ENCODE measurements around the gene SMIM36.
"Not testable (repeated sequence)": the region's sequence is repeated elsewhere in the genome, so short reads cannot be mapped to it uniquely, and the experiment has no call there.

SMIM36 gene

DNA sequence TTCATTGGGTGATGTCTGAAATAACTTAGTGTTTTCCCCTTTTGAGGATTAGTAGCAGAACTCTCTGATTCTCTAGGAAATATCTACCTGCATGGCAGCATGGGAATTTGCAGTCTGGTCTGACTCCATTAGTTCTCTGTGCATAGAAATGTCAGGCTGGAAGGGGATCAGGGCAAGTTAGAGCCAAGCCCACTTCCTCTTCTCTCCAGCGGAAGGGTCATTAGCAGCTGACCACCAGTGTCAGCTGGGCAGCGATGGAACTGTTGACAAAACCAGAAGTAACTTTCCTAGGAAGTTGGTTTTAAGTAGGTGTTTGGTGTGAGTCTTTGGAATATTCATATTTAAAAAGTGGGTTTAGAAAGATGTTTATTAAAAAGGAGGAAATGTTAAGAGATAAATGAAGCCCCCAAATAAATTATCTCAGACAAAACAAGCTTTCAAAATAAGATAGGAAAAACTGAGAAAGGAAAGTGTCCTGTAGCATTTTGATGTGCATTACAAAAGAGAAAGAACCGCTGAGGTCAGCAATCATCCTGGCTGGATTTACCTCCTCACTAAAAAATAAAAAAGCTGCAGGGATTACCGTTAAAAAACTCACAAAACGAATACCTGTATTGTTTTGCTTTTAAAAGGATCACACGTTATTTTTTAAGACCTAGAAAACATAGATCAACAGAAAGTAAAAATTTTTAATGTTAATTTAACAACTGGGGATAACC lies 57.3 kb downstream of the SMIM36 start:
- no peak for DNase-seq

DNA sequence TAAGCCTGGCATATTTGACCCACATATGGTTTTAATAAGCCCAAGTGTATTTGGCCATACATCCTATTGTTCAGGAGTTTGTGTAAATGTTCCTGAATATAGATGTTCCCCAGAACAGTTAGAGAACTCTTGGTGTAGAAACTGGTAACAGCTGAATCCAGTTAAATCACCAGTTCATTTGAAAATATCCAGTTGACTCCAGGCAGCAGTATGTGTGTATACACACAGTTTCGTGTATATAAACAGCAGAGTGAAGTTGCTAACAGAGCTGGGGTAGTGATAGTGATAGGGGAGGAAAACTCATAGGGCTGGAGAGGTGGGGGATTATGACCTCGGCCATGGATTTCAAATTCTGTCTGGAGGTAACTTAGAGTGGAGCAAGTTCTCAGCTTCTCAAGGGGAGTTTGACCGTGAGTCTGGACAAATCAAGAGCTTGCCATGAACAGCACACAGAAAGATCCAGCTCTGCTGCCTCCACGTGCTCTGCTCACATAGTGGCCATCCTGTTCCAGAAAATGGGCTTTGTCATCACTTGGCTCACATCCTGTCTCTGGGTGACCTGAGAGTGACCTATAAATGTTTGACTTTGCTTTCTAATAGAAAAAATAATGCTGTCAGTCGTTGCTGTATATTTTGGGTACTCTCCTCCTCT lies 59.0 kb downstream of the SMIM36 start:
- DNase-seq, result no peak

DNA sequence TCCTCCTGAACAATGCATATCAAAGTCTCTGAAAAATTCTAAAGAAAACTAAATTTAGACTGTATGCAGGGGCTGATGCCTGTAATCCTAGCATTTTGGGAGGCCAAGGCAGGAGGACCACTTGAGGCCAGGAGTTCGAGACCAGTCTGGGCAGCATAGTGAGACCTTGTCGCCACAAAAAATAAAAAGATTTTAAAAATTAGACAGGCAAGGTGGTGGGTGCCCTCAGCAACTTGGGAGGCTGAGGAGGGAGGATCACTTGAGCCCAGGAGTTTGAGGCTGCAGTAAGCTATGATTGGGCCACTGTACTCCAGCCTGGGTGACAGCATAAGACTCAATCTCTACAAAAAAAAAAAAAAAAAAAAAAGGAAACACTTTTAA lies 59.5 kb downstream of the SMIM36 start:
- DNase-seq, result no peak

DNA sequence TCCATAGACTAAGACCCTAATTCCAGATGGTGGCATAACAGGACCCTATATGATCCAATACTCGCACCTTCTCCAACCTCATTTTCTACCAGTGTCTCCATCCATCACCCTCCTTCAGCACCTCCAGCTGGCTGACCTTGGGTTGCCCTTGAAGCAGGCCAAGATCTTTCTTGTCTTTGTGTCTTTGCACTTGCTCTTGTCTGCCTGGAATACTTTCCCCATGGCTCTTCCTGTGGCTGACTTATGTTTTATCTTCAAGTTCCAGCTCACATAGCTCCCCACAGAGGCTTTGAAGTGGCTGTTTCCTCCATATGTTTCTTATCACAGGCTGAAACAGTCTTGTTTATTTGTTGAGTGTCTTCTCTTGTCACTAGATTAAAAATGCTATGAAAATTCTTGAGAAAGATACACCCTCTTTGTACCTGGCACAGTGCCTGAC lies 60.0 kb downstream of the SMIM36 start:
- no peak for DNase-seq

DNA sequence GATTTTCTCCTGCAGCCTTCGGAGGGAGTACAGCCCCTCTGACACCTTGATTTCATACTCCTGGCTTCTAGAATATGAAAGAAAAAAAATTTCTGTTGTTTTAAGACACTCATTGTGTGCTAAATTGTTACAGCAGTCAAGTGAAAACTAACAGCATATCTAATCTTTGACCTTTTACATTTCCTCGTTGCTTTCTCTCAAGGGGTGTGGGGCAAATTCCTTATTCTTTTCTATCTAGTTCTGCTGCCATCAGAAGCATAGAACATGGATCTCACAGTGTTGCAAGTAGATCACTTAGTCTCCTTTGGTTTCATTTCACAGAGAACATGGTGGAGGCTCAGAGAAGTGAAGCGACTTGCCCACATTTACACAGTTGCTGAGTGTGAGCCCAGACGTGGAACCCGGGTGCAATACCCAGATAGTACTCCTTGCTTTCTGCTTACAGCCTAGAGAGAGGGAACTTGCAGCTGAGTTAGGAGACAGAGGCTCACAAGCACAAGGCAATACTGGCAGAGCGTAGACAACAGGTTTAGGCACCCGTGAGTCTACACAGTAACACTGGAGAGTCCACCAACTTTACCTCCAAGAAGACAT lies 60.9 kb downstream of the SMIM36 start:
- DNase-seq, result no peak

DNA sequence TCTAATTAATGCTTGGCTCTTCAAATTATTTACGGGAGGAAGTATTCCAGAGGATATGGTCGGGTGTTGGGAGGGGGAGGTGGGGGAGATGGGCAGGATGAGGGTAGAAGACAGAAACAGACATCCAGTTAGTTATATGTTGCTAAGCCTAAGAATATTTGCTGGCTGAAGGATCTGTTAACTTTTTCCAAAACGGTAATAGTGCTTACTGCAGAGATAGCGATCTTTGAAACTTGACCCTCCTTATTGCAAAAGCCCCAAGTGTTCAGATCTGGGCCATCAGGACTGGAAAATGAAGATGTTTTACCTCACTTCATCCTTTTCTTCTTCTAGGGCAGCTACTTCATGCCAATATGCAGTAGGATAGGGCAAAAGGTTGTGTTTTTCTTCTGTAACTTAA lies 62.6 kb downstream of the SMIM36 start:
- DNase-seq, result no peak

DNA sequence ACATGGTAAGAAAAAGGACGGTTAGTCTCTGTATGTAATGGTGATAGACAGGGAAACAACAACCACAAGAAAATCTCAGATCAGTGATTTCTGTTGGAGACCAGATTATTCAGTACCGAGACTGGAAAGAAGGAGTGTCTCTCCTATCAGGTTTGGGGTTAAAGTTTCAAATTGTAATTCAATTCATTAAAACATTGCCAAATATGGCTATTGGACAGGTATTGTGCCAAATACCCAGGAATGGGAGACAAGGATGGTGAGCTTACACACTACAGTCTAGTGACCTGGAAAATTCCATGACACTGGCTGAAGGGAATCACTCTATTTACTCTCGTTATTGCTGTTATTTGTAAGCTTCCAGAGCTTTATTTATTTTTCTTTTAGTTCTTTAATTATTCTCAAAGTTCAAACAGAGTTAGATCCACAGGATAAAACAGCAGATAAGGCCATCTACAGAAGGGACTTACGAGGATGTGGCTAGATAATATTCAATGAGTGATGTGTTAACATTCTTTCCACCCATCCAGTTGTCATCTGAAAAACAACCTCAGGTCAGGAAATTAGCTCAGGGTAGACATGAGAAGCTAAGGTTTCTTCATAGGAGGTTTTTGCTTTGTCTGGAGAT lies 64.6 kb downstream of the SMIM36 start:
- no peak for DNase-seq

DNA sequence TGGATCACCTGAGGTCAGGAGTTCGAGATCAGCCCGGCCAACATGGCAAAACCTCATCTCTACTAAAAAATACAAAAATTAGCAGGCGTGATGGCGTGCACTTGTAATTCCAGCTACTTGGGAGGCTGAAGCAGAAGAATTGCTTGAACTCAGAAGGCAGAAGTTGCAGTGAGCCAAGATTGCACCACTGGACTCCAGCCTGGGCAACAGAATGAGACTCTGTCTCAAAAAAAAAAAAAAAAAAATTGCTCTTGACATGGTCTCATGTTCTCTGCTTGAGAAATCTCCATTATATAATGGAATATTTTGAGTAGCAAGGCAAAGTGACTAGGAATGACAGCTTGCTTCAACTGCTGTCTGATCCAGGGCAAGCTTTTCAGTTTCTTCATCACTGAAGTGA lies 65.2 kb downstream of the SMIM36 start:
- DNase-seq, result not testable (repeated sequence)

DNA sequence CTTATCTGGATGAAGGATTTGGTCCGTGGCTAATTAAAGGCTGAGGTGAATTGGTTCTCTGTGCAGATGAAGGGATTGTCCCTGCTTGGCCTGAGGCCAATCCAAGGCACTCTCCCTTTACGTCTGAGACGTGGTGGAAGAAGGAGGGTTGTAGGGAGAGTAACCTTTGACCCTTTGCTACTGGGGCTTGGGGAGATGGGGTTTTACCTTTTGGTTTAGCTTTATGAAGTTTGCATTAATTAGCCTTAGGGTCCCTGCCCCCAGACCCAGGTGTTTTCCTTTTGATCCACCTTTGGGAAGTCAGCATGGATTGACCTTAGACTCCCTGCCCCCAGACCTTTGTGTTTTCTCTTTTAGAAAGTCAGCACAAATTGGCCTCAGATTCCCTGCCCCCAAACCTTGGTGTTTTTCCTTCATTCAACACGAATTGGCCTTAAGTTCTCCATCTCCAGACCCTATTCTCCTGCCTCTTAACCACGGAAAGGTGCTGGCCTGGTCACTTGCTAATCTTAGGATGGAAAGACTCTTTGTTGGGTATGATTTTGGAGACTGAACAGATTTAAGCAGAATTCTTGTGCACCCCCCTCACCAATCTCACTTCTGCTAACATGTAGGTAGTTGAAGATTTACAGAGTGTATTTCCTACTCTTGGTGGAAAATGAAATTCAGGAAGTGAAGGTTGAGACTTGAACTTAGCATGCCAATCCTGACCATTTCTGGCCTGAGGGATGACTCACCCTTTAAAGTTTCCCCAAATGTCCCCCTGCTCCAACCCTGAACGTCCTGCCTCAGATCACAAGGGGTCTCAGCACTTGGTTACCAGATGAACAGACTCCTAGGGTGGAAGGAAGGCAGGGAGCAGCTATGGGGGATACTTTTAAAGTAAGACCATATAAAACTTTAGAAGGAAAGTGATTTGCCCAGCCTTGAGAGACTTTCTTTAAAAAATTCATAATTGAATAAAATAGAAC lies 66.5 kb downstream of the SMIM36 start:
- no peak for DNase-seq

DNA sequence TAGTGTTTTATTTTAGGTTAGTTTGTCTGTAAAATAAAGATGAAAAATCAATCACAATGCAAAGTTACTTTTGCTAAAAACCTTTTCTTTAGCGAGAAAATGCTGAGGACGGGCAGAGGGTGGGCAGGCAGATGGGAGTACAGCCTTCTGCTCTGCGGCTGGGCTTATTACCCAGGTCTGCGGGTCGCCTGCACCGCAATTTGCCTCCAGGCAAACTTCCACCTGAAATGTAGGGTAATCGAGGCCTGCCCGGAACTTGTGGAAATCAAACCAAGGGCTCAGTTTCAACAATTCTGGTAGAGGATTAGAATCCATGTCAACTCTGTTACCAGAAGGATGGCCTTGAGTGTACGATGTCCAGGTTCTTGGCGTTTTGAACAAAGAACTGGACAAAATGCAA lies 67.3 kb downstream of the SMIM36 start:
- DNase-seq, result no peak

DNA sequence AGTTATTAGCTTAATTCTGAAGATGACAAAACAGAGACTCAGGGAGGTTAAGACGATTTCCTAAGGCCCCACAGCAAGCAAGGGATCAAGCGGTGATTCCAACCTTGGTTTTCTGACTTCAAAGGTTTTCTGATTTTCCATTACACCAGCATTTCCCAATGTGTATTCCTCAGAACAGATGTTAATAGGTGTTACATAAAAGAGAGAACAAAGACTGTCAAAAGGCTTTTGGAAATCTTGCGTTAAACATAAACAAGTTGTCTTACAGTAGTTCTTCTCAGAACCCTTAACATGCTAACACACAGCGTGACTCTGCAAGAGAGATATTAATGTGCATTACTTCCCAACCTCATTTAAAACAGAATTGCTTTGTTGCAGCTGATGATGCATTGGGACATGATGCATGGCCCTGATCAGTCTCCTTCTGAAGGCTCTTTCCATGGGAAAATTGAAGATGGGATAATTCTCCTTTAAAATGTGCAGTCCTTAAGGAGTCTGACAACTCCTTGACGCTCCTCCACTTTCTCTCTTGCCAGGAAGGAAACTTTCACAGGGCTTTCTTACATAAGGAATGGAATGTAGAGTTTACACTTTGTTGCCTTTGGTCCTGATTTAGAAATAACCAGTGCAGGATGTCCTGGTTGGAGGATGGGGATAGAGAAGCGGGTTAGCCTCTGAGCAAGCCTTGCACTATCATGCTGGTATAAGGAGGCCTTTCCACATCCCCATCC lies 68.1 kb downstream of the SMIM36 start:
- DNase-seq, result no peak

DNA sequence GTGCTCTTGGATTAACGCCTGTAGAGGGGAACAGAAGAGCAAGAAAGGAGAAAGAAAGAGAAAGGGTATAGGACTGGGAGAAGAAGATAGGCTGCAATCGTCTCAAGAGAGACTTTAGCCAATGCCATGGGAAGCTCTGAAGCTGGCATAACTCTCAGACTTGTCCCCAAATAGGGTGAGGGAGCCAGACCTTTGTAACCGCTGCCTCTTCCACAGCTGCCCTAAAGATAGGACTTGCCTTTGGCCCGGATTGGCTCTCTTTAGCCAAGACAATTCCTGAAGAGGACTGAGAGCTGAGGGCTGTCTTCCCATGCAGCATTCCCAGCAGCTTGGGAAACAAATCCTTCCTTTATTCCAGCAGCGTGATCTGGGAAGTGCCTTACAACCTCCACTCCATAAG lies 68.8 kb downstream of the SMIM36 start:
- DNase-seq, result no peak

DNA sequence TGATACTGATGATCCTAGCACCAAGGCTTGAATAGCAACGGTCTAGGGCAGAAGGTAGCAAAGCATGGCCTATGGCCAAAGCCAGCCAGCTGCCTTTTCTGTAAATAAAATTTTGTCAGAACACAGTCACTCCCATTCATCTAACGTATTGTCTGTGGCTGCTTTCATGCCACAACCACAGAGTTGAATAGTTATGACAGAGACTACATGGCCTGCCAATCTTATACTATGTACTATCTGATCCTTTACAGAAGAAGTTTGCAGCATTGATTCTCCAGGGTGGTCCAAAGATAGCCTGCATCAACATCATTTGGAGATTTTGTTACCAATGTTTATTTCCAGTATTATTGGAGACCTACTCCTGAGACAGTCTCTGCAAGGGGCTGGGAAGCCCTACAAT lies 69.7 kb downstream of the SMIM36 start:
- DNase-seq, result peak; percentile 13

DNA sequence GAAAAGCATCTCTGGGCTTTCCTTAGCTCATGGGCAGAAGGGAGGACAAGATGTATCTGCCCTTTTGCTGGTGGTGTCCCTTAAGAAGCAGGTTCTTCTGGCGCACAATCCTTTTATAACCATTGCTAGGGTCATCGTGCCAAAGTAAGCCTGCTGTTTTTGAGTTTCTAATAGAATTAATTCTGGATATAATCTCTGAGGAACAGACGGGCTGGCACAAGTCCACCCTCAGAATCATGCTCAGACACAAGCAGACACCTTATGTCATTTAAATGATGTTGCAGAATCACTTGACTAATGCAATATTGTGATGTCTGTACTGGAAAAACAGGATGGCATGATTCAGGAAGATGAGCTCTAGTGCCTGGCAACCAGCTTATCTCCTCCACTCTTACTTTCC lies 70.9 kb downstream of the SMIM36 start:
- peak; percentile 91 for DNase-seq

DNA sequence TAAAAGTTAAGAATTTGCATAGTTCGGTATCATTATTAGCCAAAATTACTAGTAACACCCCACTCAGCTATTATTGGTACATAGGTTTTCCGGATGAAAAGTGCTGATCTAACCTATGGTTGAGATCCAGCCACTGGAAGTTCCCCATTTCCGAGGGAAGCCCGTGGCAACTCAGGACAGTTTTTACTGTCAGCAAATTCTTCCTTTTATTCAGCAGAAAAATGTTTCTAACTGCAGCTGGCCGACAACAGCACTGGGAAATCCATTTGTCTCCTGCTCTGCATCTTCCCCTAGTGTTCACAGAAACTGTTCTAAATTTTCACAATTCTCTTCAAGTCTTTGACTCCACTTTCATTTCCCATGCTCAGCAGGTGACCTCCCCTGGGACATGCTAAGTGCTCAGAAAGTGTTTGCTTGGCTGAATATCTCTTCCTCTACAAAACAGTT lies 74.1 kb downstream of the SMIM36 start:
- DNase-seq, result no peak

DNA sequence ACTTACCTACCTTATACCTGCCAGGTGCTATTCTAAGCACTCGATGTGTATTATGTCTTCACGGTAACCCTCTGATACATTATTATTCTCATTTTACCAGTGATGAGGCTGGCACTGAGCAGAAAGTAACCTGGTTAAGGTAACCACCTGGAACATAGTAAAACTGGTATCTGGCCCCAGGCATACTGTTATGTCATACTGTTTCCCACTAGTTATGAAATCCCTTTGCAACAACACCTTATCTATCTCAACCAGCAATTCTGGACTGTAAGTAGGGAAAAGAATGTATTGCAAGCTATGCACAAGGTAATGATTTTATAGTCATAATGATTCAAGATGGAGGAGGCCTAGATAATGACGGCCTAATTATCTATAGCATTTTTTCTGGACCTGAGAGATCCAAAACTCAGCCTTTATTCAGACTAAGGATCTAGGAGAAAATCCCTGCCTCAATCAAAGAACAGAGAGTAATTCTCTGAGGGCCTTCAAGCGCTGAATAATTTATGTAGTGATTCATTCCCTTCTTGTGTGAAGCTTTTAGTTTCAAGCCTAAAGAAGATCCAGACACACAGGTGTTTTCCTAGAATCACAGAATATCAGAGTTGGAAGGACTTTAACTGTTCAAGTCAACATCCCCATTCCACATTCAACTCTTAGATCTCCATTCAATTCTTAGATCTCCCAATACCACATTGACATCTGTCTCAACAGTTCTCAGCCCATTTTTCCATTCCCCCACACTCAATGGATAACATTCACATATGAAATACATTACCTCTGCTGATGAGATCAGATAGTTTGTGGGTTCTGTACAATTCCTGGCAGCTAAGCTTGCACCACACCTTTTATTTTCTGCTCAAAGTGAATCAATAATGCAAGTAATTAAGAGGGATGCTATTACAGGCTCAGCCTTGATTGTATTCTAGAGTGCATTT lies 74.8 kb downstream of the SMIM36 start:
- no peak for DNase-seq

DNA sequence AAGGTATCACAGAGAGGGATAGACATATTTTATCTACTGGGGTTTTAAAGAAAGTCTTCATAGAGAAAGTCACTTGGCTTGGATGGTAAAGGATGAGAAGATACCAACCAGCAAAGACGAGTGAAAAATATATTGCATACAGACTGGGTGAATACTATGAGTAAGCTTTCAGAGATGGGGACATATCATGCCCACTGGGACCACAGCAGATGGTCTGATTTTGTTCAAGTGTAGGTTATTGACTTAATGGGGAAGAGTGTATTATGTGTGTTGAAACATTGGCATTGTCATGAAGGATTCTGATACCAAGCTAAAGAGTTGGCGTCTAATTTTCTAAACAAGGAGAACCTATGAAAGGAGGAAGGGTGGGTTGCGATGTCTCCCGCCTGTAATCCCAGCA lies 75.8 kb downstream of the SMIM36 start:
- DNase-seq, result no peak

DNA sequence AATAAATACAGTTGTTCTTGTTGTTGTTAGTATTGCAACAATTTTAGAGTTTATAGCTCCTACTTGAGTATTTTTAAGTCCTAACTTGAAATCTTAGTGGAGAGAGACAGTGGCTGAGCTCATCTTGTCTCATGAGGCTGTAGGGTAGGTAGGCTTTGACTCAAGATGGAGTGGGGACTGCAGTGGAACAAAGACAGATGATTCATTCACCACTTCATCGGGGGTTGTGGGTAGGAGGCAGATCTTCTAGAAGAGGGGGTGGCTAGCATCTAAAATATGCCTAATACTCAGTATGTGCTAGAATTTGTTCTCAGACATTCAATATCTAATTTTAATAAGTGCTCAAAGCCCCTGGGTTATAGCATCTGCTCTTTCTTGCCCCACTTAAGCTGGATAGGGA lies 76.5 kb downstream of the SMIM36 start:
- no peak for DNase-seq

DNA sequence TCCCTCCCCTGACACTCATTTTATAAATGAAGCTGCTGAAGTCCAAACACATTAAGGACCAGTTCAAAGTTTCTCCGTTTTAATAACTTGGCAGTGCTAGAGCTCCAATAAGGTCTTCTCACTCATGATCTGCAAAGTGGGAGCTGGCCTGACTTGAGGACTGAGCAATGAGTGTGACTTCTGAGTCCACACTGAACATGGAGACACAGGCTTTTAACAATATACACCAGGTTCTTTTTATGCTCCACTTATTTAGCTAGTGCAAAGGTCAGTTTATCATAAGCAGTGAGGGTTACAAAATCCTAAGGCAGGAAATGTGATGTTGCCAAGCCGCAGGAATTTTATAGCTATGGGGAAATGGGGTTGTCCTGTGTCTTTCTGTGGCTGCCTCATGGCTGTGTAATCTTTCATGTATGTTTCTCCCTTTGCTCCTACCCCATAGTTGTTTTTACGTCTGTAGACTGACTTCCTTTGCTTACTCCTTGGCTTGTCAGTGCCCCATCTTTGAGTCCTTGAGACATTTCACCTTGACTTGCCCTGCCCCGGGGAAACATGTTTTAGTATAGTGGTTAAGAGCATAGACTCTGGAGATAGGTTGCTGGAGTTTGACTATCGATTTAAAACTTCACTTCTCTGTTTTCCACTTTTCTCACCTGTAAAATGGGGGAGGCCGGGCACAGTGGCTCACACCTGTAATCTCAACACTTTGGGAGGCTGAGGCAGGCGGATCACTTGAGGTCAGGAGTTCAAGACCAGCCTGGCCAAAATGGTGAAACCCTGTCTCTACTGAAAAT lies 77.4 kb downstream of the SMIM36 start:
- DNase-seq, result no peak

DNA sequence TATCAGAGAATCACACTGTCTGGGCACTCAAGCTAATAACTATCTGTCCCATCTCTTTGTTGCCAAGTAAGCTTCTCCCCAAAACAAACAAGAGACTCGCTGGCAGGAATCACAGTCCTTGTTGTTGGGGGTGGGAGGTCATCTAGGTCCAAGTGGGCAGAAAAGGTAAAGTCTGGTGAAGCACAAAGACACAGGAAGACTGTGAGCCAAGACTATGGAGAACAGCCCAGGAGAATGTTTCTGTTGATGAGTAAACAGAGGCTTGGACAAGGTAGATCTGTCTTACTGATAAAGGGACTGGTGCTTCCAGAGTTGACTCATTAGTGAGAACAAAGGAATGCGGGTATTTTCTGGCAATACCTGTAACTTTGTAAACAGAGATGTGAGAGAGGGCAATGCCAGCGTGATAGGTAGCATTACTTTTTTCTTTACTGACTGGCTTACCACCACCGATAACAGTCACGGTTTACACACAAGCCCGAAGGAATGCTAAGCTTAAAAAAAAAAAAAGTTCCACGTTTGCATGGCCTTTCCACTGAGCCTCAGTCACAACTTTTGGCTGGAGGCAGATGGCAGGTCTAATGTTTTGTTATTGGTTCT lies 78.1 kb downstream of the SMIM36 start:
- no peak for DNase-seq
